Cardiac muscle cell (in vitro differentiated cells and primary cell): ENCODE results near the gene DNAI4. TPM values are rescaled to one million over a fixed set of nuclear protein-coding genes. Genes with fewer than 3 reads are reported as not detected.

ENCODE experiments used
- DNase-seq, 2 donors: peaks; one replicate each; pipeline versions ENCODE4 v3.0.0 to v3.0.0-alpha.2; 2010 to 2017; ENCODE audit warnings: low read depth in 1 of 2, low spot score in 1 of 2
- H3K27ac ChIP-seq: fragments of 200-600 bp; sonication (generic); 2 replicates; pipeline ENCODE4 v1.5.1; 2016
- H3K27me3 ChIP-seq: fragments of 200-600 bp; sonication (generic); 2 replicates; pipeline ENCODE4 v1.6.0; 2016; ENCODE audit warnings: control low read depth
- H3K36me3 ChIP-seq: fragments of 200-600 bp; sonication (generic); 2 replicates; pipeline ENCODE4 v1.5.1; 2016; ENCODE audit warnings: control low read depth
- H3K4me1 ChIP-seq: fragments of 200-600 bp; sonication (generic); 2 replicates; pipeline ENCODE4 v1.8.1; 2017; ENCODE audit warnings: low read depth, mild to moderate bottlenecking, mixed run types
- H3K4me3 ChIP-seq: fragments of 200-600 bp; sonication (generic); 2 replicates; pipeline ENCODE4 v1.5.1; 2016; ENCODE audit warnings: mild to moderate bottlenecking
- H3K9me3 ChIP-seq: fragments of 200-600 bp; sonication (generic); 2 replicates; pipeline ENCODE4 v1.5.1; 2017; ENCODE audit warnings: low read depth, mild to moderate bottlenecking, control low read depth
- CTCF ChIP-seq: IDR thresholded peaks from 2 replicates; pipeline ENCODE4 v1.5.1; 2012; ENCODE audit warnings: low read depth, mild to moderate bottlenecking, low read length
- polyA plus RNA-seq: library from polyadenylated mRNA; unstranded; fragments of >200 nt; fragmentation: Nextera tagmentation; extraction: Ambion mirVana; gene quantifications from 2 replicates; pipeline ENCODE4 v1.2.1, GENCODE V29; 2016
- total RNA-seq: library from RNA; depleted of rRNA; stranded (reverse); fragments of >200 nt; gene quantifications from 2 replicates; pipeline ENCODE4 v1.2.3, GENCODE V29; 2016

DNAI4 gene
- total and polyA plus RNA-seq, 2 experiments from 2014 or later: 5.1 to 14.2 TPM

DNA sequence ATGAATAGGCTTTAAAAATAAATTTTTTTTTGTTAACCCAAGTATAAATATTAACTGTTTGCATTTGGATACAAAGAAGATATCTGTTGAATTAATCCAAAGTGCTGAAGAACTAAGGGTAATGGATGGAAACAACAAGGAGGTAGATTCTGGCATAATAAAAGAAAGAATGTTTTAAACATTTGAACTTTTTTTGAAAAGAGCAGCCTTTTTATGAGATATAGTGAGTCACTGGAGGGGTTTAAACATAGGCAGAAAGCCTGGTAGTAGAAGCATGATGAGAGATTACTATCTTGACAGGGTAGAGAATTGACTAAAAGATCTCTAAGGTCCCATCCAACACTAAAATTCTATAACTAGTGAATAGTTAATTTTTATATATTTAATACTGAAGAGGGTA lies 2.9 kb upstream of the DNAI4 start:
- Histone ChIP-seq H3K9me3 (no peaks in the 10 kb centered on the region), H3K27ac (no peak overlapping the region), H3K36me3 (no peaks in the 10 kb centered on the region), H3K27me3 (no peaks in the 10 kb centered on the region), H3K4me3 (no peak overlapping the region), H3K4me1 (peaks cover 29% of the 10 kb centered on the region)
- DNase-seq: no peak
- TF ChIP-seq CTCF: no peak

DNA sequence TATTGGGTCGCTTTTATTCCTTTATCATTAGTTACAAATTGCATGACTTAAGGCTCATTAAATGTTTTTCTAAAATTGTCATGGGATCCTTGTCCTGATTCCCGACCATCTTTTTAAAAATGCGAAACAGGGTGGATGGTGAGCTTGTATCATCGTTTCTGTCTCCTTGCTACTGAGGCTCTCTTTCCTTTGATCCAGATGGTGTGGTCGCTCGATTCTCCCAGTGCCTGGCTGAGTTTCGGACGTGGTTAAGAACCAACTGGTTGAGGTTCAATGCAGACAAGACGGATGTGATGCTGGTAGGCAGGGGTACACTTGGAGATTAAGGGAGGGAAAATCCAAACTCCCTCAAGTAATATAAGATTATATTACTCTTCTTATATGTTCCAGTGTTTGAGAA lies 1.3 kb upstream of the DNAI4 start:
- Histone ChIP-seq H3K27me3 (no peaks in the 10 kb centered on the region), H3K4me1 (peaks cover 18% of the 10 kb centered on the region), H3K27ac (peak overlapping the region; percentile 19), H3K36me3 (no peaks in the 10 kb centered on the region), H3K4me3 (peak overlapping the region; percentile 65), H3K9me3 (no peaks in the 10 kb centered on the region)
- no peak for TF ChIP-seq CTCF
- peak in 1 of 2 donors; percentile 15 for DNase-seq

DNA sequence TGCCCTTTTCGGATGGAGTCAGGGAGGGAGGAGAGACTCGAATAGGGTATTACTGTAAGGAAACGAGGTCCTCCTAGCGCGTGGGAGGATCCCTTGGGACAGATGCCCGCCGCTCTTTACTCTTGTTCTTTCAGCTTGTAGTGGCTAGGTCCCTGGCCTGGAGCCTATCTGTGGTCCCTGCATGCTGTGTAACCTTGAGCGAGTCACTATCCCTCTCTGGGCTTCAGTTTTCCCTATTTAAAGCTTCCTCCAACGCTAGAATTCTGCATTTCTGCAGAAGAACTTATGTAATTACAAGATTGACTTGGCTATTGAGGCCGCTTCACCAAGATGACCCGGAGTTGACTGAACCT lies 878 bp upstream of the DNAI4 start:
- TF ChIP-seq CTCF: no peak
- DNase-seq: no peak
- H3K27me3 ChIP-seq: no peaks in the 10 kb centered on the region

DNA sequence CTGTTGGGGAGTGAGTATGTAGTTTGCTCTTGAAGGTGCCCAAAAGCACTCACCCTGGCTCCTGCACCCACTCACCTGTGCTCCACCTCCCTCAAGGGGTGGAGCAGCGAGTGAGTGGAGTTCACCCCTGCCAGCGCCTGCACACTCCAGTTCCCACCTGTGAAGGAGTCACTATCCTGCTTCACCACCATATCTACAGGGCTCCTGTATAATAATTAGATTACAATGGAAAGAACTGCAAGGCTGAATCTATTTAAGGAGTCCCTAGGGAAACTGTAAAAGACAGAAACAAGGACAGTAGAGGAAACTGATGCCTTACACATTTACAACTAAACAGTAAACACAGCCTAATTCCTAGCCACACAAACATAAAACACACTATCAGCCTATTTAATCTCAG lies 4.1 kb downstream of the DNAI4 start:
- no peaks in the 10 kb centered on the region for H3K36me3 ChIP-seq
- H3K9me3 ChIP-seq: no peaks in the 10 kb centered on the region
- TF ChIP-seq CTCF: no peak
- no peak overlapping the region for H3K27ac ChIP-seq
- no peaks in the 10 kb centered on the region for H3K27me3 ChIP-seq
- H3K4me3 ChIP-seq: no peak overlapping the region
- no peak for DNase-seq
- peaks cover 11% of the 10 kb centered on the region for H3K4me1 ChIP-seq

More for the DNA sequence above, 878 bp upstream of the DNAI4 start:
- peak overlapping the region; percentile 76 for H3K27ac ChIP-seq
- peaks cover 18% of the 10 kb centered on the region for H3K4me1 ChIP-seq
- no peaks in the 10 kb centered on the region for H3K9me3 ChIP-seq
- H3K4me3 ChIP-seq: peak overlapping the region; percentile 65
- no peaks in the 10 kb centered on the region for H3K36me3 ChIP-seq

DNA sequence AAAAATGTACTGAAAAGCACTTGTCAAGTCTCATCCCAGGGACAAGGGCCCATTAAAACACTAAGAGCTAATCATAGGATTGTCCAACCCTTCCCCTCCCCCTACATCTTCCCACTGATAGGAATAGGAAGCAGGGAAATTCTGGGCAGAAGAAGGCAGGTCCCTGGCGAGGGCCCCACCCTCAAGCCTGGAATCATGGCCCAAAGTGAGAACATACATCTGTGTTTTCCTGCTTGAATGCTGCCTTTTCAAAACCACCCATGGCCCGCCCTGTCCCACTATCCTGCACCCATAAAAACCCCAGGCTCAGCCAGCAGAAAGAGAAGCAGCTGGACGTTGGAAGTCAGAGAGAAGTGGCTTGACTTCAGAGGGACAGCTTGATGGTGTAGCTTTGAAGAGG lies 4.8 kb downstream of the DNAI4 start:
- Histone ChIP-seq H3K36me3 (no peaks in the 10 kb centered on the region), H3K27me3 (no peaks in the 10 kb centered on the region), H3K4me1 (peaks cover 11% of the 10 kb centered on the region), H3K27ac (no peak overlapping the region), H3K9me3 (no peaks in the 10 kb centered on the region), H3K4me3 (no peak overlapping the region)
- no peak for DNase-seq
- TF ChIP-seq CTCF: no peak

DNA sequence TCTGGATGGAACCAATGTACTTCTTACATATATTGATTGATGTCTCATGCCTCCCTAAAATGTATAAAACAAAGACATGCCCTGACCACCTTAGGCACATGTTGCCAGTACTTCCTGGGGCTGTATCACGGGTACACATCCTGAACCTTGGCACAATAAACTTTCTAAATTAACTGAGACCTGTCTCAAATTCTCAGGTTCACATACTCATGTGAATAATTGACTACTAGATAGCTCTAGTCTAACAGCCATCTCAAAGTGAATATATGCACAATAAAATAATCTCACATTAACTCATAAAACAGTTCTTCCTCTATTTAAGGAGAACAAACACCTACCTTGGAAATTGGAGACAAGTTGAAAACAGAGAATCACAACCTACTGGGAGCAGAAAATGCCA lies 5.6 kb downstream of the DNAI4 start:
- Histone ChIP-seq H3K36me3 (no peaks in the 10 kb centered on the region), H3K4me3 (no peak overlapping the region), H3K27me3 (no peaks in the 10 kb centered on the region), H3K9me3 (no peaks in the 10 kb centered on the region), H3K4me1 (peaks cover 11% of the 10 kb centered on the region), H3K27ac (no peak overlapping the region)
- no peak for TF ChIP-seq CTCF
- DNase-seq: no peak
